Tibial artery (tissue), 4 donors: ENCODE measurements around the gene ARHGEF7.

Experiments used
- DNase-seq, 2 donors: peaks; one replicate each; pipeline ENCODE4 v3.0.0-alpha.2; 2019
- H3K27ac ChIP-seq, 2 donors: fragments of 200-600 bp; sonication (generic) in 1 of 2; 1 replicate in 1 of 2; 2 replicates in 1 of 2; pipeline ENCODE4 v1.5.1; 2018 to 2019; ENCODE audit warnings: mild to moderate bottlenecking in 1 of 2
- H3K27me3 ChIP-seq, 2 donors: fragments of 200-600 bp; sonication (generic) in 1 of 2; one replicate each; pipeline versions ENCODE4 v1.5.1 to v1.6.0; 2016 to 2019
- H3K36me3 ChIP-seq, 3 donors: fragments of 200-600 bp; sonication (generic) in 2 of 3; one replicate each; pipeline ENCODE4 v1.5.1; 2016 to 2019; ENCODE audit warnings: mild to moderate bottlenecking in 2 of 3
- H3K4me1 ChIP-seq, 4 donors: fragments of 200-600 bp; sonication (generic) in 2 of 4; 1 replicate in 3 of 4; 2 replicates in 1 of 4; pipeline ENCODE4 v1.5.1; 2016 to 2019
- H3K4me3 ChIP-seq, 2 donors: fragments of 200-600 bp; sonication (generic) in 1 of 2; 1 replicate in 1 of 2; 2 replicates in 1 of 2; pipeline ENCODE4 v1.5.1; 2018 to 2019; ENCODE audit warnings: mild to moderate bottlenecking in 2 of 2
- H3K9me3 ChIP-seq, 3 donors: fragments of 200-600 bp; sonication (generic) in 1 of 3; one replicate each; pipeline ENCODE4 v1.5.1; 2016 to 2019
- intact Hi-C: fragments of 100-400 bp; cut with DNase I; formaldehyde crosslinking; loops from one replicate; pipeline ENCODE4 v1.15.0; 2023; ENCODE audit warnings: low total_unique reads
- TF ChIP-seq, protein P1 (sequence below), 2 experiments: fragments of 200-600 bp in 1 of 2; fragments of 450-650 bp in 1 of 2; IDR thresholded peaks; one replicate each; pipeline ENCODE4 v1.5.1; 2017 to 2019; ENCODE audit warnings: antibody characterized with exemption in 2 of 2, mild to moderate bottlenecking in 1 of 2, moderate library complexity in 1 of 2

The ARHGEF7 gene

GRCh38 chr13:111286162-111286561, 171.1 kb downstream of the ARHGEF7 start:
- Histone ChIP-seq H3K27me3 (no peaks in the 10 kb centered on the region), H3K9me3 (no peaks in the 10 kb centered on the region), H3K27ac (peak overlapping the region in 1 of 2 donors; percentile 80), H3K36me3 (peaks cover 58 to 87% (median 77%) of the 10 kb centered on the region in 3 donors), H3K4me1 (peaks cover 0 to 46% (median 30%) of the 10 kb centered on the region in 4 donors), H3K4me3 (no peak overlapping the region)
- TF ChIP-seq, protein P1, sequence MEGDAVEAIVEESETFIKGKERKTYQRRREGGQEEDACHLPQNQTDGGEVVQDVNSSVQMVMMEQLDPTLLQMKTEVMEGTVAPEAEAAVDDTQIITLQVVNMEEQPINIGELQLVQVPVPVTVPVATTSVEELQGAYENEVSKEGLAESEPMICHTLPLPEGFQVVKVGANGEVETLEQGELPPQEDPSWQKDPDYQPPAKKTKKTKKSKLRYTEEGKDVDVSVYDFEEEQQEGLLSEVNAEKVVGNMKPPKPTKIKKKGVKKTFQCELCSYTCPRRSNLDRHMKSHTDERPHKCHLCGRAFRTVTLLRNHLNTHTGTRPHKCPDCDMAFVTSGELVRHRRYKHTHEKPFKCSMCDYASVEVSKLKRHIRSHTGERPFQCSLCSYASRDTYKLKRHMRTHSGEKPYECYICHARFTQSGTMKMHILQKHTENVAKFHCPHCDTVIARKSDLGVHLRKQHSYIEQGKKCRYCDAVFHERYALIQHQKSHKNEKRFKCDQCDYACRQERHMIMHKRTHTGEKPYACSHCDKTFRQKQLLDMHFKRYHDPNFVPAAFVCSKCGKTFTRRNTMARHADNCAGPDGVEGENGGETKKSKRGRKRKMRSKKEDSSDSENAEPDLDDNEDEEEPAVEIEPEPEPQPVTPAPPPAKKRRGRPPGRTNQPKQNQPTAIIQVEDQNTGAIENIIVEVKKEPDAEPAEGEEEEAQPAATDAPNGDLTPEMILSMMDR (IDR thresholded peaks at IDR 0.05), result no peak
- no peak for DNase-seq
- intact Hi-C loops, result loop anchor here (10.0 kb wide), 2 partner anchors 221 to 371 kb away; partner anchors contain the start of gene ANKRD10

DNA sequence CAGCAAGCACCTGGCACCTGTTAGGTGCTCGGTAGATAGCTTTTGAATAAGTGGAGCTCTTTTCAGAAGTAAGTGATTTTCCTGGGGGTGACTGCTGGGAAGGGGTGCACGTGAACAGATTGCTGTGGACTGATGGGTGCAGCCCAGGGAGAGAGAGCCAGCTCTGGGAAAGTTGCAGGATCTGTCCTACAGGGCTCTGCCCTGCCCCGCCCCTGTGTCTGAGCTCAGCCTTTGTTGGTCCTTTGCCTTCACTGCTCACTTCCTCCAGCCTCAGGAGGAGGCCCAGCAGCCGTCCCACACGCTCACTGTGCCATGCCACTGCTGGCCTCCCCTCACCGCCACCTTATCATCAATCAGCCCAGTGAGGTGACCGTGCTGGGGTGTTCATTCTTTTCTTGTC, 171.6 kb downstream of the ARHGEF7 start:
- Histone ChIP-seq H3K36me3 (peaks cover 59 to 93% (median 82%) of the 10 kb centered on the region in 3 donors), H3K4me3 (no peak overlapping the region), H3K4me1 (peaks cover 0 to 40% (median 26%) of the 10 kb centered on the region in 4 donors), H3K27ac (peak overlapping the region in 1 of 2 donors; percentile 5), H3K9me3 (no peaks in the 10 kb centered on the region), H3K27me3 (no peaks in the 10 kb centered on the region)
- TF ChIP-seq, protein P1 (IDR thresholded peaks at IDR 0.05), result no peak
- intact Hi-C loops, result loop anchor here (10.0 kb wide), 2 partner anchors 222 to 372 kb away; partner anchors contain the start of gene ANKRD10
- DNase-seq, result no peak

DNA sequence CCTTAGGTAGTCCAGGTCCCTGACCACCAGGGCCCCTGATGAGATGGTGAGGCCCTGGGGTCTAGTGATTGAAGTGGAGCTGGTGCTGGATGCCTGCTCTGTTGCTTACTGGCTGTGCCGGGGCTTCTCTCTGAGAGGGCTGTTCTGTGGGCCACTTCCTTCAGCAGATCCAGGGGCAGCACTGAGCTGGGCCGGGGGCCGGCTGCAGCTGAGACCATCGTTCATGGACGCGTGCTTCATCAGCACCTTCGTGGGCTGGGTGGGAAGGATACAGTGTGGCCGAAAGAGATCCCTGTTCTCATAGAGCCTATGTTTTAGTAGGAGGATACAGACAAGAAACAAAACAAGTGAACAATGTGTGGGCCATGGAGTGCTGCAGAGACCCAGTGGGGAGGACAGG, 172.1 kb downstream of the ARHGEF7 start:
- no peaks in the 10 kb centered on the region for H3K9me3 ChIP-seq
- H3K4me1 ChIP-seq, result peaks cover 0 to 35% (median 21%) of the 10 kb centered on the region in 4 donors
- peaks cover 63 to 98% (median 87%) of the 10 kb centered on the region in 3 donors for H3K36me3 ChIP-seq
- TF ChIP-seq, protein P1 (IDR thresholded peaks at IDR 0.05), result no peak
- no peaks in the 10 kb centered on the region for H3K27me3 ChIP-seq
- no peak overlapping the region for H3K4me3 ChIP-seq
- peak overlapping the region in 1 of 2 donors; percentile 5 for H3K27ac ChIP-seq
- no peak for DNase-seq
- intact Hi-C loops, result loop anchor here (10.0 kb wide), 2 partner anchors 222 to 372 kb away; partner anchors contain the start of gene ANKRD10

- Histone ChIP-seq H3K36me3 (peaks cover 70 to 99% (median 90%) of the 10 kb centered on the region in 3 donors), H3K9me3 (no peaks in the 10 kb centered on the region), H3K27ac (no peak overlapping the region), H3K27me3 (no peaks in the 10 kb centered on the region), H3K4me1 (peaks cover 0 to 24% (median 10%) of the 10 kb centered on the region in 4 donors), H3K4me3 (no peak overlapping the region)
- intact Hi-C loops, result loop anchor here (10.0 kb wide), 2 partner anchors 223 to 373 kb away; partner anchors contain the start of gene ANKRD10
- DNase-seq, result no peak
- TF ChIP-seq, protein P1 (IDR thresholded peaks at IDR 0.05), result no peak
Observed at GRCh38 chr13:111288276-111288675, 173.2 kb downstream of the ARHGEF7 start.

DNA sequence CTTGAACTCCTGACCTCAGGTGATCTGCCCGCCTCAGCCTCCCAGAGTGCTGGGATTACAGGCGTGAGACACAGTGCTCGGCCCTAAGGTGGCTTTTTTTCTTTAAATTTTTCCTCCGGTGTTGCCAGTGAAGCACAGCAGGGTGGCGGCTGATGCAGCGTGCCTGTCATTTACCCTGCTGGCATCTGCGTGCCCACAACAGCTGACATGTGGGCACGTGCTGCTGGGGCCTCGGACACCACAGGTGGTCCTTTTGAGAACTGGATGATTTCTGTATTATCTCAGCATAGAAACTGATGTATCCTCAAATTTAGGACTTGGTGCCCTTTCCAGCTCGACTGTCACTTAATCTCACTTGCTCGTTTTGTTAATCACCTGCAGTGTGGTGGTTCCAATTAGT, 174.1 kb downstream of the ARHGEF7 start:
- TF ChIP-seq, protein P1 (IDR thresholded peaks at IDR 0.05), result no peak
- no peak for DNase-seq
- intact Hi-C loops, result loop anchor here (10.0 kb wide), 2 partner anchors 224 to 374 kb away; partner anchors contain the start of gene ANKRD10
- Histone ChIP-seq H3K27me3 (no peaks in the 10 kb centered on the region), H3K36me3 (peaks cover 69 to 99% (median 92%) of the 10 kb centered on the region in 3 donors), H3K27ac (no peak overlapping the region), H3K9me3 (no peaks in the 10 kb centered on the region), H3K4me1 (peaks cover 0 to 15% (median 7%) of the 10 kb centered on the region in 4 donors), H3K4me3 (no peak overlapping the region)
